Upper lobe of left lung (tissue), 4 donors: ENCODE data around the gene OR6K6.

ENCODE experiments used
- EP300 ChIP-seq, 4 donors: sonication (generic); formaldehyde crosslinking; IDR thresholded peaks; one replicate each; pipeline ENCODE4 v1.5.1; 2017; ENCODE audit warnings: antibody characterized with exemption in 4 of 4, control low read depth in 2 of 4
- POLR2A ChIP-seq, 4 donors: fragments of 450-650 bp; IDR thresholded peaks; one replicate each; pipeline ENCODE4 v1.5.1; 2016 to 2017; ENCODE audit warnings: antibody characterized with exemption in 4 of 4, mild to moderate bottlenecking in 2 of 4
- POLR2AphosphoS5 ChIP-seq, 2 donors: sonication (generic); formaldehyde crosslinking; IDR thresholded peaks; one replicate each; pipeline ENCODE4 v1.5.1; 2017; ENCODE audit warnings: antibody characterized with exemption in 2 of 2
- TF ChIP-seq, protein P1 (sequence below), 6 experiments: fragments of 450-650 bp in 4 of 6; fragments of 200-600 bp in 2 of 6; sonication (generic) in 2 of 6; IDR thresholded peaks; one replicate each; pipeline ENCODE4 v1.5.1; 2016 to 2019; ENCODE audit warnings: antibody characterized with exemption in 6 of 6

DNA sequence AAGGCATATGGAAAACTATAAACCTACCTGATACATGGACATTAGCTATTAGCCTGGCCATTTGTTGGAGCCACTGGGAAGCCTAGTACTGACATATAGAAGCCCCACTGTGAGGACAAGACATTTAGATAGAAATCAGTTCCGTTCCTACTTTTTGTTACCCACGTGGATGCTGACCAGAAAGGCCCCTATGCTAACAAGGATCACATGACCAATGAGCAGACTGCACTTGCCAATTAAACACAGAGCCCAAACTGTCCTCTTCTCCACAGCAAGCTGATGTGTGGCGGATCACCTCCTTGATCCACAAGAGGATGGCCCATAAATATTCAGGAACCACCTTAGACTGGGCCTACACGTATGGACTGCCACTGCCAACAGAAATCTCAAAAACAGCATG lies 22.8 kb upstream of the OR6K6 start:
- TF ChIP-seq, protein P1, sequence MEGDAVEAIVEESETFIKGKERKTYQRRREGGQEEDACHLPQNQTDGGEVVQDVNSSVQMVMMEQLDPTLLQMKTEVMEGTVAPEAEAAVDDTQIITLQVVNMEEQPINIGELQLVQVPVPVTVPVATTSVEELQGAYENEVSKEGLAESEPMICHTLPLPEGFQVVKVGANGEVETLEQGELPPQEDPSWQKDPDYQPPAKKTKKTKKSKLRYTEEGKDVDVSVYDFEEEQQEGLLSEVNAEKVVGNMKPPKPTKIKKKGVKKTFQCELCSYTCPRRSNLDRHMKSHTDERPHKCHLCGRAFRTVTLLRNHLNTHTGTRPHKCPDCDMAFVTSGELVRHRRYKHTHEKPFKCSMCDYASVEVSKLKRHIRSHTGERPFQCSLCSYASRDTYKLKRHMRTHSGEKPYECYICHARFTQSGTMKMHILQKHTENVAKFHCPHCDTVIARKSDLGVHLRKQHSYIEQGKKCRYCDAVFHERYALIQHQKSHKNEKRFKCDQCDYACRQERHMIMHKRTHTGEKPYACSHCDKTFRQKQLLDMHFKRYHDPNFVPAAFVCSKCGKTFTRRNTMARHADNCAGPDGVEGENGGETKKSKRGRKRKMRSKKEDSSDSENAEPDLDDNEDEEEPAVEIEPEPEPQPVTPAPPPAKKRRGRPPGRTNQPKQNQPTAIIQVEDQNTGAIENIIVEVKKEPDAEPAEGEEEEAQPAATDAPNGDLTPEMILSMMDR (IDR thresholded peaks at IDR 0.05): no peak
- TF ChIP-seq POLR2A (IDR thresholded peaks at IDR 0.05): no peak
- TF ChIP-seq EP300 (IDR thresholded peaks at IDR 0.05): no peak
- no peak for TF ChIP-seq POLR2AphosphoS5 (IDR thresholded peaks at IDR 0.05)
